HG03039 (cell line): ENCODE results near the gene POLR2A.
"Not testable (repeated sequence)": the region's sequence is repeated elsewhere in the genome, so short reads cannot be mapped to it uniquely, and the experiment has no call there.

Source experiments
- ATAC-seq: cut with Tn5 transposase; IDR thresholded peaks from one replicate; pipeline ENCODE4 v1.9.1; 2021; ENCODE audit warnings: mild to moderate bottlenecking, moderate library complexity; ENCODE audit not compliant: unreplicated experiment

The POLR2A gene

GRCh38 chr17:7459961-7460545, 24.1 kb upstream of the POLR2A start:
- ATAC-seq, result no peak

- no peak for ATAC-seq
Measured at GRCh38 chr17:7460850-7461660, 23.1 kb upstream of the POLR2A start.

GRCh38 chr17:7462474-7463371, 21.4 kb upstream of the POLR2A start:
- ATAC-seq, result no peak

DNA sequence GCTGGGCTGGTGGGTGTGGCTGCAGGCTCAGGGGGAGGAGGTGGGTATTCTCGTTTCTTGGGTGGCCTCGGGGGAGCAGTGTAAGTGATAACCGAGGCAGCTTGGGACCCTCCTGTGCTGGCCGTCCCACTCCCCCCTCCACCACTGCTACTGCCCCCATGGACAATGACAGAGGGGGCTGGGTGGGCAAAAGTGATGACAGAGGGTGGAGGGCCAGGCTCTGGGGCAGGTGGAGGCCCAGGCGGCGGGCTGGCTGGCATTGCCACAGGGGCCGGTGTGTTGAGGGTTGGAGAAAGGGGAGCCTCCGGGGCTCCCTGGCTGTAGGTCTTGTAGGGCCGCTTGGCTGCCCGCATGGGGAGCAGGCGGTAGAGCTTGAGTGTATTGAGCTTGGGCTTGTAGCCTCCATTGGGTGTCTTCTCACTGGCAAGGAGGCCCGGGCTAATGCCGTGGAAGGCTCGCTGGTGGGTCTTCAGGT, 20.8 kb upstream of the POLR2A start:
- ATAC-seq, result no peak

GRCh38 chr17:7464081-7464480, 20.1 kb upstream of the POLR2A start:
- ATAC-seq, result no peak

DNA sequence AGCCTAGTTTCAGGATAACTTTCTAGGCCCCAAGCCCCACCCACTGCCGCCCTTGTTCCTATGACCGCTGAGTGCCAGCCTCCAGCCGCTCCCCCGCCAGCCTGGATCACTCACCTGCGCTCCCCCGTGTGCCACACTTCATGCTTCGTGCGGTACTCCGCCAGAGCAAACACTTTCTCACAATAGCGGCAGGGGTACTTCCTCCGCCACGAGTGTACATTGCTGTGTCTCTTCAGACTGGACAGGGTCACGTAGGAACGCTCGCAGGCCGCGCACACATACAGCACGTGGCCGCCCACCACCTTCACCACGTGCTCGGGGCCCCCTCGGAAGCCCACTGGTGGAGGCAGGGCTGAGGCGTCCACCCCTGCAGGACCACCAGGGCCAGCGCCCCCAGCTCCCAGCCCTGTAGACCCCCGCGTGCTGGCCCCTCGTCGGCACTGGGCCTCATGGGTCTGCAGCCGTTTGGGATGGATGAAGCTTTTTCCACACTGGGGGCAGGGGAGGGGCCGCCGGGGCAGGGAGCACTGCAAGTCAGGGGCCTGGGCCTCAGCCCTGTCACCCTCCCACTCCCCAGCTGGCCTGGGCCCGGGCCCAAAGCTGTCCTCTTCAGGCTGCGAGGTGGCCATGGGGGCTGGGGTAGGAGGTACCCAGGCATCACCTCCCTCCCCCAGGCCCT, 18.4 kb upstream of the POLR2A start:
- no peak for ATAC-seq

GRCh38 chr17:7466318-7466638, 17.9 kb upstream of the POLR2A start:
- ATAC-seq, result no peak

DNA sequence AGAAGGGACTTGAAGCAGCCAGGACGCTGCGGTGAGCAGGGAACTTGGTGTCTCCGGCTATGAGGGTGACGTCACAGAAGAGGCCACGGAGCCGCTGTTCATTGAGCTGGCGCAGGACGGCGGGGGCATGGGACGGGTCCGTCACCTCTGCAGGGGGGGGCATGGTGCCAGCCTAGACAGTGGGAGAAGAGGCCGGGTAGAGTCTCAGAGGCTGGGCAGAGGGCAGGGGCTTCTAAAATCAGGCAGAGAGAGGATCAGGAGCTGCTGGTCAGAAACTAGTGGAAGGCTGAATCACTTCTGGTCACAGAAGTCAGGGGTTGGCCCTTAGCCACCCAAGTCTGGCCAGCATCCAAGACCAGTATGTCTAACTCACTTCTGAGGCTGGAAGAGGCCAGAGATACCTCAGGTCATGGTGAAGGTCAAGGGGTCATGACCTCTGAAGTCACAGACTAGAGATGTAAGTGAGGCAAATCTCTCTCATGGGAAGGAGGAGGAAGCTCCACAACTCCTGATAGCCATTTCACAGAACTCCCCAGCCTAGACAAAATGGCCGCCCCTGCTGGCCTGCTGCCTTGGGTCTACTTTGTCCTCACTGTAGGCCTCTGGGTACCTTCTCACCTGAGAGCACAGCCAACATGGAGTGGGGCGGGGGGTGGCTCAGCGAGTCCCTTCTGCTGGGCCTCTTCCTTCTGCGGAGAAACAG, 17.4 kb upstream of the POLR2A start:
- no peak for ATAC-seq

GRCh38 chr17:7467498-7467897, 16.7 kb upstream of the POLR2A start:
- ATAC-seq, result no peak

GRCh38 chr17:7468290-7468689, 15.9 kb upstream of the POLR2A start:
- ATAC-seq, result no peak

DNA sequence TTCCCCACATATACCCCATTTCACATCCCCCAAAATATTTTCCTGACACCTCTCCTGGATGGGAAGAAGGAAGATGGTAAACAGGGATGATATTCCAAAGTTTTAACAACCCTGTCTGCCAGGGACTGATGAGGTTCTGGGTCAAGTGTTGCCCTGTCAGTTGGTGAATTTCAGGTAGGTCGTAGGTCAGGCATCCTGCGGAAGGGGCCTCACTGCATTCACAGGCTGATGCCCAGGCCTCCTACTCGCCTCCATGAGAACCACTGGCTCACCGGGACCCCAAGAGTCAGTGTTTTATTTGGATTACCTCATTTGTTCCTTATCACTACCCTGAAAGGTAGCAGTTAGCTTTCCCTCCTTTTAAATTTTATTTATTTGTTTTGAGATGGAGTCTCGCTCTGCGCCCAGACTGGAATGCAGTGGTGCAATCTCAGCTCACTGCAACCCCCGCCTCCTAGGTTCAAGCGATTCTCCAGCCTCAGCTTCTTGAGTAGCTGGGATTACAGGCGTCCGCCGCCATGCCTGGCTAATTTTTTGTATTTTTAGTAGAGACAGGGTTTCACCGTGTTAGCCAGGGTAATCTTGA, 15.3 kb upstream of the POLR2A start:
- ATAC-seq, result no peak

DNA sequence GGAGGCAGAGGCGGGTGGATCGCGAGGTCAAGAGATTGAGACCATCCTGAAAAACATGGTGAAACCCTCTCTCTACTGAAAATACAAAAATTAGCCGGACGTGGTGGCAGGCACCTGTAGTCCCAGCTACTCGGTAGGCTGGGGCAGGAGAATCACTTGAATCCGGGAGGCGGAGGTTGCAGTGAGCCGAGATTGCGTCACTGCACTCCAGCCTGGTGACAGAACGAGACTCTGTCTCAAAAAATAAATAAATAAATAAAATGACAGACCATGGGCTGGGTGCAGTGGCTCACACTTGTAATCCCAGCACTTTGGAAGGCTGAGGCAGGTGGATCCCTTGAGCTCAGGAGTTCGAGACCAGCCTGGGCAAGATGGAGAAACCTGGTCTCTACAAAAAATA, 14.3 kb upstream of the POLR2A start:
- not testable (repeated sequence) for ATAC-seq

GRCh38 chr17:7470457-7470973, 13.7 kb upstream of the POLR2A start:
- not testable (repeated sequence) for ATAC-seq

- no peak for ATAC-seq
Measured at GRCh38 chr17:7471729-7472128, 12.4 kb upstream of the POLR2A start.

DNA sequence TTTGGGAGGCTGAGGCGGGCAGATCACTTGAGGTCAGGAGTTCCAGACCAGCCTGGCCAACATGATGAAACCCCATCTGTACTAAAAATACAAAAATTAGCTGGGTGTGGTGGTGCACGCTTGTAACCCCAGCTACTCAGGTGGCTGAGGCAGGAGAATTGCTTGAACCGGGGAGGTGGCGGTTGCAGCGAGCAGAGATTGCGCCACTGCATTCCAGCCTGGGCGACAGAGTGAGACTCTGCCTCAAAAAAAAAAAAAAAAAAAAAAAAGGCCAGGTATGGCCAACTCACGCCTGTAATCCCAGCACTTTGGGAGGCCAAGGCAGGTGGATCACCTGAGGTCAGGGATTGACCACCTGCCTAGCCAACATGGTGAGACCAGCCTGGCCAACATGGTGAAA, 9.4 kb upstream of the POLR2A start:
- ATAC-seq, result not testable (repeated sequence)

DNA sequence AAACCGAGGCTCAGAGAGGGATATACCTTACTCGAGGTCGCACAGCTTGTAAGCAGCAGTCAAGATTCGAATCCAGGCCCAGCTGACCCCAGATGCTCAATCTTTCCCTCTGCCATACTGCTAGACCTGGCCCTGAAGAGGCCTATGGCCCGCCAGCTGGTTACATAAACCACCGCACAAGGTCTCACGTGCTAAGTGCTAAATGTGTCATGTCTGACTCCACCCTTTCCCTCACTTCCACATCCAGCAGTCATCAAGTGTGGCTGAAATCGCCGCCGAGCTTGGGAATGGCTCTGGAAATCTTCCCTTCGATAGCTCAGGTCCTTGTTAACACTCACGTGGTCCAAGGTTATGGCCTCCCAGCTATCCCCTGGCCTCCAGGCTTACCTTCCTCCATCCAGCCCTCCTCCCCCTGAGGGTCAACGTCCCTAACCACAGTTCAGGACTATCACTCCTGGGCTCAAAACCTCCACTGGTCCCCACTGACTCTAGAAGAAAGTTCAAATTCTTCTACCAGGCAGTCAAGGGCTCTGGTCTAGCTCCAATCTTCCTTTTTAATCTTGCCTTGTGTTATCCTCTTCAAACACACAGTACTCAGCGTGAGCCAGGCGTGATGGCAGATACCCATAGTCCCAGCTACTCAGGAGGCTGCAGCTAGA, 8.3 kb upstream of the POLR2A start:
- ATAC-seq, result no peak

DNA sequence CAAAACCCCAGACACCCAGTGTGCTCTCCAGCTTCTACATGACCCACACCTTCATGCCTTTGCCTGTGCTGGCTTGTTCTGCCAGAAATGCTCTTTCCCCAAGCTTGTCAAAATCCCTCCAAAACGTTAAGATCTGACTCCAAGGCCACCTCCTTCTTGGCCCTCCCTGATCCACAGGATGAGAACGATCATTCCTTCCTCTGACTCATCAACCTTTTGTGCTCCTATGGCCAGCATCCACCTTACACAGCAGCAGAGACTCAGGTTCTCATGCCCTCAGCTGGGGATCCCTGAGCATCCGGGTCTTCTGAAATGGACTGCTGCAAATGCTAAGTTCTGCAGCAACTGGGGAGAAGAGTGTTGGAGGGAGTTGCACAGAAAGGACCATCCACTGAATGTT, 7.7 kb upstream of the POLR2A start:
- ATAC-seq, result no peak

DNA sequence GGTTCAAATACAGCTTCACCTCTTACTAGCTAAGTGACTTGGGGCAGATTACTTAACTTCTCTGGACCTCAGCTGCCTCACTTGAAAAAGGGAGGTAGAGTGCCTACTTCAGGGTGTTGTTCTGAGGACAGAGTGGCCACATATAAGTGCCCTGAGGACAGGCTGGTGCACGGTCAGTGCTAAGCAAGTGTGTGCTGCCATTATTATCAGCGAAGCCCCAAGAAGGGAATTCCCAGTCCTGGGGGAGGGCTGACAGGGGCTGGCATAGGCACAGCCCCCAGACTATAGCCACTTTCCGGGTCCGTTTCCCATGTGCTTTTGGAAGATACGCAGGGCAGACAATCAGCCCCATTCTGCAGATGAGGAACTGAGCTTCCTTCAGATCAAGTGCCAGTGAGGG, 7.2 kb upstream of the POLR2A start:
- ATAC-seq, result no peak
